ENCODE data around the gene MYOCD. TPM values are rescaled to one million over a fixed set of nuclear protein-coding genes. Genes with fewer than 3 reads are reported as not detected.

The MYOCD gene
- polyA plus RNA-seq (2011; rRNA removed) (8.6 and 12.4 TPM in 2 replicates), polyA plus RNA-seq (2017; fragmentation: RNase III; extraction: RNeasy Plus Mini Kit Qiagen cat#74134 plus additional on column Dnase treatment) (7.1 to 14.2 TPM (median 12.5 TPM) in 3 replicates), polyA minus RNA-seq (2011; rRNA and poly(A)+ RNA removed) (19.9 and 22.4 TPM in 2 replicates)
- polyA plus RNA-seq (2012; cell fraction: cytosol; rRNA removed) = 2.3 and 3.9 TPM in 2 replicates
- 5.8 and 7.1 TPM in 2 replicates for polyA plus RNA-seq (2012; cell fraction: nucleus; rRNA removed)

GRCh38 chr17:12665263-12666210 is at the start of gene MYOCD:
Gene MYOCD (plus strand): TSS chr17:12665890. CDS start chr17:12666189, 299 bp downstream.
- H3K4me1 ChIP-seq = peaks cover 25% of the 10 kb centered on the region; the same call in 2 of the 3 replicates
- FAIRE-seq = no peak
- H3K27ac ChIP-seq = peak within 1 kb of the TSS; percentile 80 to 81
- POLR2A ChIA-PET = interaction anchor here (0.8 to 1.6 kb wide), 2 partner anchors 38 to 668 kb away, joined by 3 to 12 read pairs; partner anchors contain the start of gene ZNF18
- H3K4me3 ChIP-seq = peak within 1 kb of the TSS; percentile 60
- WGBS (ENCODE audit: missing lambda C conversion rate) = 2% methylated on average over 41 of the region's 78 CpGs
- H3K4me2 ChIP-seq = peak within 1 kb of the TSS; percentile 85
- H3K9me3 ChIP-seq = no peaks in the 10 kb centered on the region
- CTCF ChIA-PET = interaction anchor here (0.5 to 6.3 kb wide), 22 partner anchors 9 to 517 kb away, joined by 3 to 219 read pairs (median 5); no protein-coding TSS in a partner anchor
- peak; percentile 48 to 82 for DNase-seq (ENCODE audit: low read depth in 1 of 2, low spot score in 1 of 2)
- peak; percentile 75 to 82 for ATAC-seq
- TF ChIP-seq NFE2L2 (conservative IDR thresholded peaks at IDR 0.05; ENCODE audit: low read length) (no peak), JUN (IDR thresholded peaks at IDR 0.05) (peak in 1 of 2 experiments; percentile 21; a peak in 1 of 5 replicates), CHD2 (IDR thresholded peaks at IDR 0.05; ENCODE audit: low read length, partially characterized antibody) (no peak), FOSB (CRISPR knock-in tag; IDR thresholded peaks at IDR 0.05) (no peak), CBX2 (IDR thresholded peaks at IDR 0.05; ENCODE audit: borderline replicate concordance, low read depth) (no peak), EHMT2 (IDR thresholded peaks at IDR 0.05; ENCODE audit: low read depth) (no peak), ZNF302 (CRISPR knock-in tag; IDR thresholded peaks at IDR 0.05) (no peak), SREBF2 (IDR thresholded peaks at IDR 0.05) (no peak), FOXS1 (CRISPR knock-in tag; IDR thresholded peaks at IDR 0.05) (no peak), HEYL (CRISPR knock-in tag; IDR thresholded peaks at IDR 0.05) (no peak), GATA3 (IDR thresholded peaks at IDR 0.05; ENCODE audit: borderline replicate concordance) (no peak; the same call in 1 of the 2 replicates), JUNB (IDR thresholded peaks at IDR 0.05) (no peak), ZSCAN20 (CRISPR knock-in tag; IDR thresholded peaks at IDR 0.05) (no peak), HES2 (IDR thresholded peaks at IDR 0.05) (no peak), HMGXB4 (CRISPR knock-in tag; IDR thresholded peaks at IDR 0.05; ENCODE audit: borderline replicate concordance) (no peak), RAD21 (conservative IDR thresholded peaks at IDR 0.05 in 1 of 2, IDR thresholded peaks at IDR 0.05 in 1 of 2) (peak; percentile 7 to 40; a peak in 4 of 5 replicates), EP300 (IDR thresholded peaks at IDR 0.05) (no peak), FOSL2 (IDR thresholded peaks at IDR 0.05) (no peak), FOSL2 (CRISPR knock-in tag; IDR thresholded peaks at IDR 0.05) (no peak), ZFP36 (IDR thresholded peaks at IDR 0.05; ENCODE audit: borderline replicate concordance, partially characterized antibody) (no peak), CBX8 (IDR thresholded peaks at IDR 0.05) (no peak), BCL3 (IDR thresholded peaks at IDR 0.05) (no peak; the same call in 2 of the 3 replicates), POLR2A (IDR thresholded peaks at IDR 0.05; ENCODE audit: low read length) (peak; percentile 48), KDM1A (IDR thresholded peaks at IDR 0.05; ENCODE audit: low read depth) (no peak), CEBPB (IDR thresholded peaks at IDR 0.05) (no peak), BHLHE40 (IDR thresholded peaks at IDR 0.05; ENCODE audit: low read depth, low read length) (no peak), PHF8 (IDR thresholded peaks at IDR 0.05; ENCODE audit: borderline replicate concordance, low read depth) (0 out of 2 replicates have a peak, but pooled peaks have one; percentile 33), ELK1 (IDR thresholded peaks at IDR 0.05; ENCODE audit: low read depth, low read length) (no peak), NPAS2 (CRISPR knock-in tag; IDR thresholded peaks at IDR 0.05; ENCODE audit: borderline replicate concordance) (no peak), TP53 (CRISPR knock-in tag; IDR thresholded peaks at IDR 0.05) (no peak), E2F6 (IDR thresholded peaks at IDR 0.05; ENCODE audit: borderline replicate concordance, low read depth) (peak; percentile 70), HOXB5 (CRISPR knock-in tag; IDR thresholded peaks at IDR 0.05) (no peak), POLR2AphosphoS2 (conservative IDR thresholded peaks at IDR 0.05; ENCODE audit: low read length) (no peak), SMC3 (IDR thresholded peaks at IDR 0.05) (no peak; the same call in none of the 3 replicates), MAX (IDR thresholded peaks at IDR 0.05) (peak; percentile 37; the same call in 1 of the 2 replicates), RARB (CRISPR knock-in tag; IDR thresholded peaks at IDR 0.05) (no peak)

Measured in A549 (cell line).